ENCODE data around the gene BRPF3.

Gene BRPF3

GRCh38 chr6:36235309-36235708, 38.8 kb downstream of the BRPF3 start:
- no peak for DNase-seq

GRCh38 chr6:36235862-36236261, 39.3 kb downstream of the BRPF3 start:
- no peak for DNase-seq

GRCh38 chr6:36239774-36240173, 43.2 kb downstream of the BRPF3 start:
- no peak for DNase-seq

- DNase-seq = no peak
Measured at GRCh38 chr6:36241728-36242127, 45.2 kb downstream of the BRPF3 start.

GRCh38 chr6:36242161-36242560, 45.6 kb downstream of the BRPF3 start:
- DNase-seq = no peak

- DNase-seq = no peak
Measured at GRCh38 chr6:36242626-36243025, 46.1 kb downstream of the BRPF3 start.

- DNase-seq = no peak
Measured at GRCh38 chr6:36243562-36244212, 47.1 kb downstream of the BRPF3 start.

- no peak for DNase-seq
Measured at GRCh38 chr6:36244641-36245280, 48.2 kb downstream of the BRPF3 start.

- no peak for DNase-seq
Measured at GRCh38 chr6:36245572-36246061, 49.1 kb downstream of the BRPF3 start.

GRCh38 chr6:36246506-36247268, 50.1 kb downstream of the BRPF3 start:
- DNase-seq = no peak

- no peak for DNase-seq
Measured at GRCh38 chr6:36247693-36248092, 51.1 kb downstream of the BRPF3 start.

- DNase-seq = no peak
Measured at GRCh38 chr6:36248980-36249379, 52.4 kb downstream of the BRPF3 start.

GRCh38 chr6:36249536-36249935, 53.0 kb downstream of the BRPF3 start:
- DNase-seq = no peak

- no peak for DNase-seq
Measured at GRCh38 chr6:36252005-36252404, 55.5 kb downstream of the BRPF3 start.

GRCh38 chr6:36263390-36264000, 67.0 kb downstream of the BRPF3 start:
- DNase-seq = no peak

- no peak for DNase-seq
Measured at GRCh38 chr6:36265744-36266143, 69.2 kb downstream of the BRPF3 start.

- no peak for DNase-seq
Measured at GRCh38 chr6:36266913-36267644, 70.5 kb downstream of the BRPF3 start.

- DNase-seq = no peak
Measured at GRCh38 chr6:36267731-36268477, 71.4 kb downstream of the BRPF3 start.

- DNase-seq = no peak
Measured at GRCh38 chr6:36268478-36269275, 72.1 kb downstream of the BRPF3 start.

GRCh38 chr6:36269834-36270705, 73.5 kb downstream of the BRPF3 start, which contains the start of gene PNPLA1:
Gene PNPLA1 (plus strand): TSS chr6:36270060. CDS start chr6:36270460, 400 bp downstream.
- DNase-seq = no peak
